Smooth muscle cell (in vitro differentiated cells): Measurements from ENCODE around the gene MTIF3. TPM values are rescaled to one million over a fixed set of nuclear protein-coding genes. Genes with fewer than 3 reads are reported as not detected.

Experiments used
- DNase-seq: peaks from one replicate; lab custom pipeline; 2025; ENCODE audit not compliant: unreplicated experiment; lab: John Stamatoyannopoulos, UW
- H2AFZ ChIP-seq: fragments of 200-600 bp; sonication (generic); 2 replicates; pipeline ENCODE4 v1.6.0; 2016; ENCODE audit warnings: antibody characterized with exemption, low read depth, mild to moderate bottlenecking
- H3F3A ChIP-seq: fragments of 200-600 bp; sonication (generic); 2 replicates; pipeline ENCODE4 v1.6.0; 2017; ENCODE audit warnings: antibody characterized with exemption, low read depth
- H3K27ac ChIP-seq: fragments of 200-600 bp; sonication (generic); 2 replicates; pipeline ENCODE4 v1.5.1; 2016; ENCODE audit warnings: low read depth, mild to moderate bottlenecking
- H3K27me3 ChIP-seq: fragments of 200-600 bp; sonication (generic); 2 replicates; pipeline ENCODE4 v1.6.1; 2016; ENCODE audit warnings: low read depth, mild to moderate bottlenecking
- H3K36me3 ChIP-seq: fragments of 200-600 bp; sonication (generic); 2 replicates; pipeline ENCODE4 v1.5.1; 2016; ENCODE audit warnings: low read depth
- H3K4me1 ChIP-seq: fragments of 200-600 bp; sonication (generic); 2 replicates; pipeline ENCODE4 v1.5.1; 2016; ENCODE audit warnings: low read depth
- H3K4me2 ChIP-seq: fragments of 200-600 bp; sonication (generic); 2 replicates; pipeline ENCODE4 v1.6.0; 2016; ENCODE audit warnings: mild to moderate bottlenecking
- H3K4me3 ChIP-seq: fragments of 200-600 bp; sonication (generic); 2 replicates; pipeline ENCODE4 v1.5.1; 2016; ENCODE audit warnings: mild to moderate bottlenecking
- H3K79me2 ChIP-seq: fragments of 200-600 bp; sonication (generic); 2 replicates; pipeline ENCODE4 v1.6.0; 2016; ENCODE audit warnings: low read depth, mild to moderate bottlenecking
- H3K9ac ChIP-seq: fragments of 200-600 bp; sonication (generic); 2 replicates; pipeline ENCODE4 v1.6.0; 2016; ENCODE audit warnings: low read depth
- H3K9me3 ChIP-seq: fragments of 200-600 bp; sonication (generic); replicated peaks from 2 replicates; pipeline ENCODE4 v1.5.1; 2016; ENCODE audit warnings: low read depth
- H4K20me1 ChIP-seq: fragments of 200-600 bp; sonication (generic); 2 replicates; pipeline ENCODE4 v1.6.0; 2016; ENCODE audit warnings: low read depth
- CTCF ChIP-seq: fragments of 200-600 bp; sonication (generic); IDR thresholded peaks from 2 replicates; pipeline ENCODE4 v1.5.1; 2017; ENCODE audit warnings: borderline replicate concordance, mild to moderate bottlenecking, antibody characterized with exemption; ENCODE audit not compliant: insufficient read depth, poor library complexity, severe bottlenecking
- whole genome bisulfite sequencing: methylation state at CpG from one replicate; pipeline ENCODE4 v1.1.7; 2016; ENCODE audit warnings: low lambda C conversion rate; 5-methylcytosine and 5-hydroxymethylcytosine counted together
- polyA plus RNA-seq: library from polyadenylated mRNA; unstranded; fragments of >200 nt; fragmentation: Nextera tagmentation; extraction: Ambion mirVana; gene quantifications from 2 replicates; pipeline ENCODE4 v1.2.1, GENCODE V29; 2016
- total RNA-seq: library from RNA; depleted of rRNA; stranded (reverse); fragments of >200 nt; gene quantifications from 2 replicates; pipeline ENCODE4 v1.2.3, GENCODE V29; 2014

Gene MTIF3
- total and polyA plus RNA-seq, 2 experiments from 2014 or later: 57.0 to 60.5 TPM

- 46% methylated on average over 13 of the region's 13 CpGs for WGBS
These were observed 25.0 kb downstream of the MTIF3 start for GRCh38 chr13:27425158-27425917.

GRCh38 chr13:27424246-27425157, 25.9 kb downstream of the MTIF3 start, which contains the start of gene GTF3A:
Gene GTF3A, plus strand, starts transcription at chr13:27424619.
- H3F3A ChIP-seq: peaks cover 5% of the 10 kb centered on the region
- H3K36me3 ChIP-seq: no peaks in the 10 kb centered on the region
- no peak for TF ChIP-seq CTCF
- H3K9ac ChIP-seq: peak within 1 kb of the TSS; percentile 80
- peak within 1 kb of the TSS; percentile 99 for H2AFZ ChIP-seq
- no peaks in the 10 kb centered on the region for H3K9me3 ChIP-seq
- H3K4me2 ChIP-seq: peak within 1 kb of the TSS; percentile 94
- 1% methylated on average over 82 of the region's 85 CpGs for WGBS
- peaks cover 17% of the 10 kb centered on the region for H3K4me1 ChIP-seq
- peaks cover 30% of the 10 kb centered on the region for H4K20me1 ChIP-seq
- peak within 1 kb of the TSS; percentile 59 for H3K27ac ChIP-seq
- no peaks in the 10 kb centered on the region for H3K79me2 ChIP-seq
- peak within 1 kb of the TSS; percentile 66 for H3K4me3 ChIP-seq
- peak; percentile 56 for DNase-seq
- H3K27me3 ChIP-seq: no peaks in the 10 kb centered on the region

More at GRCh38 chr13:27425158-27425917, 25.0 kb downstream of the MTIF3 start:
- DNase-seq: no peak
- Histone ChIP-seq H4K20me1 (peaks cover 34% of the 10 kb centered on the region), H3K79me2 (no peaks in the 10 kb centered on the region), H3K9ac (peak overlapping the region; percentile 80), H3K4me2 (peak overlapping the region; percentile 94), H3K9me3 (no peaks in the 10 kb centered on the region), H3K36me3 (peaks cover under 1% of the 10 kb centered on the region), H3F3A (peaks cover 5% of the 10 kb centered on the region), H3K27me3 (no peaks in the 10 kb centered on the region), H2AFZ (no peak overlapping the region), H3K27ac (peak overlapping the region; percentile 59), H3K4me1 (peaks cover 17% of the 10 kb centered on the region), H3K4me3 (peak overlapping the region; percentile 66)
- no peak for TF ChIP-seq CTCF

- H3K4me1 ChIP-seq: peaks cover 17% of the 10 kb centered on the region
- H3K36me3 ChIP-seq: no peaks in the 10 kb centered on the region
- peaks cover 21% of the 10 kb centered on the region for H4K20me1 ChIP-seq
- peak overlapping the region; percentile 94 for H3K4me2 ChIP-seq
- H3K27me3 ChIP-seq: no peaks in the 10 kb centered on the region
- H3K9ac ChIP-seq: no peak overlapping the region
- H2AFZ ChIP-seq: no peak overlapping the region
- TF ChIP-seq CTCF: no peak
- H3K27ac ChIP-seq: no peak overlapping the region
- no peaks in the 10 kb centered on the region for H3K9me3 ChIP-seq
- no peaks in the 10 kb centered on the region for H3K79me2 ChIP-seq
- H3F3A ChIP-seq: peaks cover 5% of the 10 kb centered on the region
- no peak for DNase-seq
- WGBS: 97% methylated on average over 7 of the region's 7 CpGs
- no peak overlapping the region for H3K4me3 ChIP-seq
These were observed 27.0 kb downstream of the MTIF3 start for GRCh38 chr13:27423333-27423732.
